NCI-H460 (cell line): ENCODE measurements around the gene GRSF1. TPM values are rescaled to one million over a fixed set of nuclear protein-coding genes. Genes with fewer than 3 reads are reported as not detected.
"Not testable (repeated sequence)": the region's sequence is repeated elsewhere in the genome, so short reads cannot be mapped to it uniquely, and the experiment has no call there.

Source experiments
- DNase-seq: peaks from one replicate; pipeline ENCODE4 v3.0.0-alpha.2; 2016; ENCODE audit warnings: low read depth; ENCODE audit errors: extremely low read depth
- polyA plus RNA-seq: library from polyadenylated mRNA; depleted of rRNA; stranded (reverse); fragments of >200 nt; gene quantifications from 2 replicates; pipeline ENCODE4 v1.2.3, GENCODE V29; 2014; cell fraction: nucleus; rRNA removed
- total RNA-seq: library from RNA; depleted of rRNA; stranded (reverse); fragments of >200 nt; shearing (Covaris generic); gene quantifications from 2 replicates; pipeline ENCODE4 v1.2.3, GENCODE V29; 2014; rRNA removed

The GRSF1 gene, protein sequence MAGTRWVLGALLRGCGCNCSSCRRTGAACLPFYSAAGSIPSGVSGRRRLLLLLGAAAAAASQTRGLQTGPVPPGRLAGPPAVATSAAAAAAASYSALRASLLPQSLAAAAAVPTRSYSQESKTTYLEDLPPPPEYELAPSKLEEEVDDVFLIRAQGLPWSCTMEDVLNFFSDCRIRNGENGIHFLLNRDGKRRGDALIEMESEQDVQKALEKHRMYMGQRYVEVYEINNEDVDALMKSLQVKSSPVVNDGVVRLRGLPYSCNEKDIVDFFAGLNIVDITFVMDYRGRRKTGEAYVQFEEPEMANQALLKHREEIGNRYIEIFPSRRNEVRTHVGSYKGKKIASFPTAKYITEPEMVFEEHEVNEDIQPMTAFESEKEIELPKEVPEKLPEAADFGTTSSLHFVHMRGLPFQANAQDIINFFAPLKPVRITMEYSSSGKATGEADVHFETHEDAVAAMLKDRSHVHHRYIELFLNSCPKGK
- total RNA-seq, result 90.0 and 101 TPM in 2 replicates
- polyA plus RNA-seq, result 68.5 and 91.7 TPM in 2 replicates

- peak; percentile 89 for DNase-seq
These were observed at the start of gene GRSF1 for GRCh38 chr4:70839589-70840093. Gene GRSF1 (minus strand): TSS chr4:70839890. CDS start chr4:70839827, 63 bp downstream.

DNA sequence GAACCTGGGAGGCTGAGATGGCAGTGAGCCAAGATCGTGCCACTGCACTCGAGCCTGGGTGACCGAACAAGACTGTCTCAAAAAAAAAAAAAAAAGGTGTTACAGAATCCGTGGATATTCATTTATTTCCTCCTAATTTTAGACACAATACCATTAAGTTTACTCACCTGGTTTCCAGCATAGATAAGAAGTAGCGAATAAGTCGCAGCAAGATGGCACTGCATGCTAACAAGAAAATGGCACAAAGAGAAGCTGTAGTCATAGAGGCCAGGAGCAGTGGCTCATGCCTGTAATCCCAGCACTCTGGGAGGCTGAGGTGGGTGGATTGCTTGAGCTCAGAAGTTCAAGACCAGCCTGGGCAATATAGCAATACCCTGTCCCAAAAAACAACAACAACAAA is 45.5 kb upstream of the GRSF1 start:
- no peak for DNase-seq

DNA sequence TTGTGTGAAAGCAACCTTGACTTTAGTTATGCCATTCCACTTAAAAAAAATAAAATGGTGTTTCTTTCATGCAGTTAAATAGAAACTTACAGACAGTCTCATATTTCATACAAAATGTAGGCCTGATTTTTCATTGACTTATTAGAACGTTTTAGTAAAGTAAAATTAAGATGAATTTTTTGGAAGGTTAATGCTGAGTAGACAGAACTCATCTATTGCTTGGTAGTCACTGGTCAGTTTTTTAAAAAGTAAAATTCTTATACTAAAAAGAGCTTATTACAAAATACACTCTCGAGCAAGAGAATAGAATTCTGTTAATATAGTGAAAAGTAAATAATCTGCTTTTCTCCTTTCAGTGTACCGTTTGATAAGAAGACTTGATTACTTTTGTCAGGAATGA is 41.0 kb upstream of the GRSF1 start:
- DNase-seq, result no peak

DNA sequence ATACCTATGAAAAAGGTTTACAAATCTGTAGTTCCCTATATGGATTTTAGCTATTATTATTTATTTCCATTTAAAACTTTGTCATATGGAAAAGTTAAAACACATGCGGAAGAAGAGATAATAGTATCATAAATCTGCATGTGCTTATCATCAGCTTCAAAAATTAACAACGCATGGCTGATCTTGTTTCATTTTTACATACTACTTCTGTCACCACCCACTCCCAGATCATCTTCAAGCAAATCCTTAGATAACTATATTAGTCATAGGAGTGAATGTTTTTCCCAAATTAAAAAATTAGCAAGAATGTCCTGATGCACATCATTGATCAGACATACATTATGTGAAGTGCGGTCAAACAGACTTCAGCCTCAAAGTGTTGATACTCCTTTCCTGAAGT is 37.9 kb upstream of the GRSF1 start:
- DNase-seq, result no peak

- DNase-seq, result no peak
These were observed 34.8 kb upstream of the GRSF1 start for GRCh38 chr4:70874268-70875156.

DNA sequence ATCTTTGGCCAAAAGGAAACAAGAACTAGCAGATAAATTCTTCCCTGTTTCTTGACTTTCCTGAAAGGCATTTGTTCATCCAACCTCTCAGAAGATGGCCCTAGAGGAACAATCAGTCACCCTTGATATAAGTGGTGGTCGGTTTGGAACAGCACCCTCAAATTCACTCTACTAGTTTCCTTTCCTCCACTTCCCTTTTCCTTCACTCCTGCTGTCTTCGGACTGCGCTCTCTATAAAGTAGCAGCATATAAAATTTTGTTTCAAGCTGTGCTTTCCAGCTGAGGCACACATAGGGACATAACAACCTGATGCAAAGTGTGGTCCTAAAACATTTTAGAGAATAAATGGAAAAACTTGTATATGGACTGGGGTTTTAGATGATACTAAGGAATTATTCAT is 33.5 kb upstream of the GRSF1 start:
- DNase-seq, result no peak

- DNase-seq, result no peak
These were observed 29.1 kb upstream of the GRSF1 start for GRCh38 chr4:70868778-70869177.

- DNase-seq, result no peak
These were observed 23.6 kb upstream of the GRSF1 start for GRCh38 chr4:70863099-70863790.

- DNase-seq, result no peak
These were observed 19.4 kb upstream of the GRSF1 start for GRCh38 chr4:70859066-70859465.

DNA sequence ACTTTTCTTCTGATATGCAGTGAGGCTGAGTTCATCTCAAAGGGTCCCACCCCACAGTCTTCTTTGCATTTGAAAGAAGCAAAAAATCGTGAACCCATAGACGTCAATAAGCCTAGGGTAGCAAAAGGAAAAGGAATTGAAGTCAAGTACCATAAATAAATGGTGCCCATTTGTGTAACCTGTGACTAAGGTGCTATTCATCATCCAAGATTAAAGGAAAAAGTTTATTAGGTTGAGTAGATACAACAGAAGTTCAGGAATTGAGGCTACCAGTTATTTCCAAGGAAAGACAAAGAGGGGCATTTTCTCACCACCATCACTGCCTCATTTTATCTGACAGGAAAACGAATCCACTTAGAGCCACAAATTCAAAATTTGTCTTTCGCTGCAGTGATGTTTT is 18.8 kb upstream of the GRSF1 start:
- no peak for DNase-seq

GRCh38 chr4:70855464-70855863 is 15.8 kb upstream of the GRSF1 start:
- no peak for DNase-seq

- DNase-seq, result no peak
These were observed 9.6 kb upstream of the GRSF1 start for GRCh38 chr4:70849291-70849690.

DNA sequence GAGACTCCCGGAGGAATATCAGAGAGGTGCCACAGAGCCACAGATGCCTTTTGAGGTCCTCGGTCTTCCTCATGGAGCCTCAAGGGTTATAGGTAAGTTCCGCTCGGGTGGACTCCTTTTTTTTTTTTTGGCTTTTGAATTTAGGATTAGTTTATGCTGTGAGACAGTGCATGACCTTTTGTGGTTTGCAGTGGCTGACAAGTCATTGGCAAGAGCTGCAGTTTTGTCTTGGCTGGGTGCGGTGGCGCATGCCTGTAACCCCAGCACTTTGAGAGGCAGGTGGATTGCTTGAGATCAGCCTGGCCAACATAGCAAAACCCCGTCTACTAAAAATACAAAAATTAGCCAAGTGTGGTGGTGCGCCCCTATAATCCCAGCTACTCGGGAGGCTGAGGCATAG is 4.5 kb upstream of the GRSF1 start:
- no peak for DNase-seq

DNA sequence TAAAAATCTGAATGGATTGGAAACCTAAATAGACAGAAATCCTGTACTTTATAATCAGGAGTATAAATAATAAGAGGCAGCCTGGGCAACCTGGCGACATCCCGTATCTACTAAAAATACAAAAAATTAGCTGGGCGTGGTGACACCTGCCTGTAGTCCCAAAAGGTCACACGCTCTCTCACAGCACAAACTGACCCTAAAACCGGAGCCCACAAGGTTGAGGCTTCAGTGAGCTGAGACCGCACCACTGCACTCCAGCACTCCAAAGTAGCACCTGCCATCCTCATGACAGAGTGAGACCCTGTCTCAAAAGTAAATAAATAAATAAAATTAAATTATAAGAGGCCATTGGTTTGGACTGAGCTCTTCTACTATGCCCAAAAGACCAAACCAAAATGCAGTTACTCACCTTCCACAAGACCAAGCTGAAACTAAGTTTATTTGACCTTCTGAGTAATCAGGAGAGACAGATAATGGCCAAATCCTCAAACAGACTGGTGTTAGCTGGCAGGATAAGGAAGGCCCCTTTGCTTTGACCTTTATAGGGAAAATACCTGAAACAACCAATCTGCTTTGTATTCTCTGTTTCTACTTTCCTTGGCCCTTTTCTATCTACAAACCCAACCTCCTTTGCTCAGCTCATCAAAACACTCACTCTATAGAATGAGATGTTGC is 3.2 kb upstream of the GRSF1 start:
- no peak for DNase-seq

GRCh38 chr4:70841951-70842350 is 2.3 kb upstream of the GRSF1 start:
- DNase-seq, result no peak

DNA sequence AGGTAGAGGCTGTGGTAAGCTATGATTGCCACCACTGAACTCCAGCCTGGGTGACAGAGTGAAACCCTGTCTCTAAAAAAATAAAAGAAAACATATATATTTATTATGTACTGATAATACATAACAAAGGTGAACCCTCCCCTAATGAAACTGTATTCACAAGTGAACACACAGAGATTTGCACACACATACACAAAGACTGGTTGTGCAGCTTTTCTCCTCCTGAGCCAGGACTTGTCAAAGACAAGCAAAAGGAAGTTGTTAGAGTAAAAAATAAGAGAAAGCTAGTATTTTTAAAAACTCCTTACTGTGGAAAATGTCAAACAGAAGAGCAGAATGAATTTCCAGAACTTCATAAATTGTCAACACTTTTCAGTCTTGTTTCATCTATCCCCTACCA is 1.5 kb upstream of the GRSF1 start:
- DNase-seq, result no peak

GRCh38 chr4:70840631-70841030 is 941 bp upstream of the GRSF1 start:
- not testable (repeated sequence) for DNase-seq

GRCh38 chr4:70840137-70840536 is 447 bp upstream of the GRSF1 start:
- DNase-seq, result peak; percentile 28

GRCh38 chr4:70838666-70839588 is 763 bp downstream of the GRSF1 start:
- DNase-seq, result peak; percentile 24
